Ascending aorta (tissue), 2 donors: ENCODE measurements around the gene OR10J4. TPM values are rescaled to one million over a fixed set of nuclear protein-coding genes. Genes with fewer than 3 reads are reported as not detected.

Experiments used
- DNase-seq, 2 donors: peaks; one replicate each; pipeline ENCODE4 v3.0.0-alpha.2; 2019; ENCODE audit warnings: low spot score in 2 of 2
- H3K27ac ChIP-seq, 2 donors: fragments of 200-600 bp; sonication (generic); one replicate each; pipeline ENCODE4 v1.5.1; 2016 to 2017; ENCODE audit warnings: mild to moderate bottlenecking in 1 of 2
- H3K27me3 ChIP-seq: fragments of 200-600 bp; sonication (generic); one replicate; pipeline ENCODE4 v1.5.1; 2017
- H3K36me3 ChIP-seq, 2 donors: fragments of 200-600 bp; sonication (generic); one replicate each; pipeline ENCODE4 v1.5.1; 2016
- H3K4me1 ChIP-seq, 2 donors: fragments of 200-600 bp; sonication (generic); one replicate each; pipeline ENCODE4 v1.5.1; 2016 to 2017; ENCODE audit warnings: mild to moderate bottlenecking in 1 of 2
- H3K4me3 ChIP-seq, 2 donors: fragments of 200-600 bp; sonication (generic); one replicate each; pipeline ENCODE4 v1.5.1; 2016 to 2017; ENCODE audit warnings: mild to moderate bottlenecking in 1 of 2
- H3K9me3 ChIP-seq, 2 donors: fragments of 200-600 bp; sonication (generic); one replicate each; pipeline ENCODE4 v1.5.1; 2016
- CTCF ChIP-seq, 3 experiments: fragments of 200-600 bp in 2 of 3; fragments of 450-650 bp in 1 of 3; sonication (generic) in 2 of 3; IDR thresholded peaks; one replicate each; pipeline ENCODE4 v1.5.1; 2016 to 2019; ENCODE audit warnings: antibody characterized with exemption in 3 of 3, mild to moderate bottlenecking in 1 of 3, moderate library complexity in 1 of 3
- intact Hi-C: fragments of 100-400 bp; cut with DNase I; formaldehyde crosslinking; loops from one replicate; pipeline ENCODE4 v1.15.1; 2023
- total RNA-seq: library from RNA; depleted of rRNA; stranded (reverse); fragments of >200 nt; gene quantifications from one replicate; pipeline ENCODE4 v1.1.0, GENCODE V29; 2016

The OR10J4 gene
- not detected for total RNA-seq

- H3K36me3 ChIP-seq = no peaks in the 10 kb centered on the region
- H3K9me3 ChIP-seq = no peaks in the 10 kb centered on the region
- no peaks in the 10 kb centered on the region for H3K4me1 ChIP-seq
- TF ChIP-seq CTCF (IDR thresholded peaks at IDR 0.05) = no peak
- H3K27ac ChIP-seq = no peak within 1 kb of the TSS
- intact Hi-C loops = no loop called here
- no peak for DNase-seq
- H3K27me3 ChIP-seq = no peaks in the 10 kb centered on the region
- H3K4me3 ChIP-seq = no peak within 1 kb of the TSS
Observed at GRCh38 chr1:159431904-159432303, at the start of gene OR10J4. Gene OR10J4, plus strand, starts transcription at chr1:159432204.

GRCh38 chr1:159406821-159407220 is 25.2 kb upstream of the OR10J4 start:
- no peak for DNase-seq
- TF ChIP-seq CTCF (IDR thresholded peaks at IDR 0.05) = no peak
- Histone ChIP-seq H3K9me3 (no peaks in the 10 kb centered on the region), H3K4me1 (no peaks in the 10 kb centered on the region), H3K27me3 (no peaks in the 10 kb centered on the region), H3K27ac (no peak overlapping the region), H3K4me3 (no peak overlapping the region), H3K36me3 (no peaks in the 10 kb centered on the region)
- intact Hi-C loops = no loop called here

GRCh38 chr1:159408862-159409400 is 23.1 kb upstream of the OR10J4 start:
- Histone ChIP-seq H3K27ac (no peak overlapping the region), H3K36me3 (no peaks in the 10 kb centered on the region), H3K27me3 (no peaks in the 10 kb centered on the region), H3K9me3 (no peaks in the 10 kb centered on the region), H3K4me1 (no peaks in the 10 kb centered on the region), H3K4me3 (no peak overlapping the region)
- intact Hi-C loops = no loop called here
- DNase-seq = no peak
- TF ChIP-seq CTCF (IDR thresholded peaks at IDR 0.05) = no peak

- intact Hi-C loops = no loop called here
Observed at GRCh38 chr1:159421821-159422220, 10.2 kb upstream of the OR10J4 start.

GRCh38 chr1:159428536-159428935 is 3.5 kb upstream of the OR10J4 start:
- intact Hi-C loops = no loop called here

More at GRCh38 chr1:159421821-159422220, 10.2 kb upstream of the OR10J4 start:
- Histone ChIP-seq H3K27ac (no peak overlapping the region), H3K4me1 (no peaks in the 10 kb centered on the region), H3K36me3 (no peaks in the 10 kb centered on the region), H3K27me3 (no peaks in the 10 kb centered on the region), H3K9me3 (peaks cover 3 to 6% of the 10 kb centered on the region in 2 donors), H3K4me3 (no peak overlapping the region)
- TF ChIP-seq CTCF (IDR thresholded peaks at IDR 0.05) = no peak
- DNase-seq = no peak

More at GRCh38 chr1:159428536-159428935, 3.5 kb upstream of the OR10J4 start:
- no peak overlapping the region for H3K4me3 ChIP-seq
- no peak for DNase-seq
- no peaks in the 10 kb centered on the region for H3K27me3 ChIP-seq
- H3K36me3 ChIP-seq = no peaks in the 10 kb centered on the region
- TF ChIP-seq CTCF (IDR thresholded peaks at IDR 0.05) = no peak
- no peaks in the 10 kb centered on the region for H3K9me3 ChIP-seq
- H3K4me1 ChIP-seq = no peaks in the 10 kb centered on the region
- no peak overlapping the region for H3K27ac ChIP-seq
